Adrenal gland (tissue), 12 donors: ENCODE data around the gene SCUBE1. TPM values are rescaled to one million over a fixed set of nuclear protein-coding genes. Genes with fewer than 3 reads are reported as not detected.

Experiments used
- DNase-seq, 7 donors: peaks; one replicate each; pipeline ENCODE4 v3.0.0-alpha.2; 2019 to 2020
- H3K27ac ChIP-seq, 5 donors: fragments of 200-600 bp; sonication (generic) in 4 of 5; 1 replicate in 3 of 5; 2 replicates in 2 of 5; pipeline versions ENCODE4 v1.5.1 to v1.8.0; 2016 to 2020; ENCODE audit warnings: mild to moderate bottlenecking in 1 of 5
- H3K27me3 ChIP-seq: fragments of 200-600 bp; 2 replicates; pipeline ENCODE4 v1.8.0; 2021
- H3K36me3 ChIP-seq, 2 donors: fragments of 200-600 bp; replicated peaks in 1 of 2; 1 replicate in 1 of 2; 2 replicates in 1 of 2; pipeline versions ENCODE4 v1.5.1 to v1.8.0; 2018 to 2022
- H3K4me1 ChIP-seq, 2 donors: fragments of 200-600 bp; replicated peaks in 1 of 2; 1 replicate in 1 of 2; 2 replicates in 1 of 2; pipeline versions ENCODE4 v1.5.1 to v1.8.0; 2018 to 2021
- H3K4me3 ChIP-seq, 4 donors: fragments of 200-600 bp; sonication (generic) in 3 of 4; one replicate each; pipeline ENCODE4 v1.5.1; 2016 to 2018
- H3K9me3 ChIP-seq, 3 donors: fragments of 200-600 bp; sonication (generic) in 1 of 3; replicated peaks in 1 of 3; 1 replicate in 2 of 3; 2 replicates in 1 of 3; pipeline versions ENCODE4 v1.5.1 to v1.8.0; 2016 to 2021
- POLR2A ChIP-seq, 2 donors: fragments of 450-650 bp; IDR thresholded peaks; one replicate each; pipeline ENCODE4 v1.6.1; 2017; ENCODE audit warnings: antibody characterized with exemption in 2 of 2, mild to moderate bottlenecking in 2 of 2, moderate library complexity in 1 of 2
- WGBS, 4 donors: extraction: QIAGEN DNeasy Blood & Tissue Kit in 2 of 4; methylation state at CpG; one replicate each; pipeline versions ENCODE4 v1.1.5 to v1.1.7; 2013 to 2017; 5-methylcytosine and 5-hydroxymethylcytosine counted together
- intact Hi-C, 2 donors: fragments of 100-400 bp; cut with DNase I; formaldehyde crosslinking; loops; one replicate each; pipeline versions ENCODE4 v1.14.1 to v1.15.0; 2022 to 2023
- polyA plus RNA-seq, 3 donors: library from polyadenylated mRNA; stranded (reverse); fragments of 200-250 nt in 2 of 3; fragments of 350-450 nt in 1 of 3; fragmentation: Illumina TruSeq in 1 of 3; extraction: RNeasy Lipid Tissue Mini Kit (QIAGEN cat#74804) in 1 of 3; gene quantifications; one replicate each; pipeline ENCODE4 v1.2.3, GENCODE V29; 2013 to 2014
- total RNA-seq, 9 donors: library from RNA; depleted of rRNA in 4 of 9; stranded (reverse); fragments of >200 nt in 4 of 9; fragments of 120-200 nt in 1 of 9; fragmentation: NEBNext Ultra II Directional in 1 of 9; extraction: Animal tissue kit (Norgen Biotek cat#: 25700) in 1 of 9; gene quantifications; one replicate each; pipeline versions ENCODE4 v1.1.0 to v1.2.4, GENCODE V29; 2013 to 2023
- TF ChIP-seq, protein P1 (sequence below), 6 experiments: fragments of 450-650 bp in 4 of 6; fragments of 200-600 bp in 2 of 6; sonication (generic) in 1 of 6; IDR thresholded peaks; 1 replicate in 5 of 6; 2 replicates in 1 of 6; pipeline versions ENCODE4 v1.5.1 to v1.8.0; 2016 to 2021; ENCODE audit warnings: antibody characterized with exemption in 6 of 6, mild to moderate bottlenecking in 2 of 6, moderate library complexity in 1 of 6
- donor health status: healthy with polysubstance abuse.
- donor health status: Bipolar disorder and iron deficiency.
- donor health status: DM: yes; HTN: yes; CAD: no.
- donor health status: DM: no; HTN: no; CAD: no.
- donor health status: DM: no; HTN: no; CAD: no.
- donor health status: DM: yes; HTN: yes; CAD: no.

Gene SCUBE1
- total and polyA plus RNA-seq, 12 donors = 1.4 to 34.0 (median 8.8) TPM

DNA sequence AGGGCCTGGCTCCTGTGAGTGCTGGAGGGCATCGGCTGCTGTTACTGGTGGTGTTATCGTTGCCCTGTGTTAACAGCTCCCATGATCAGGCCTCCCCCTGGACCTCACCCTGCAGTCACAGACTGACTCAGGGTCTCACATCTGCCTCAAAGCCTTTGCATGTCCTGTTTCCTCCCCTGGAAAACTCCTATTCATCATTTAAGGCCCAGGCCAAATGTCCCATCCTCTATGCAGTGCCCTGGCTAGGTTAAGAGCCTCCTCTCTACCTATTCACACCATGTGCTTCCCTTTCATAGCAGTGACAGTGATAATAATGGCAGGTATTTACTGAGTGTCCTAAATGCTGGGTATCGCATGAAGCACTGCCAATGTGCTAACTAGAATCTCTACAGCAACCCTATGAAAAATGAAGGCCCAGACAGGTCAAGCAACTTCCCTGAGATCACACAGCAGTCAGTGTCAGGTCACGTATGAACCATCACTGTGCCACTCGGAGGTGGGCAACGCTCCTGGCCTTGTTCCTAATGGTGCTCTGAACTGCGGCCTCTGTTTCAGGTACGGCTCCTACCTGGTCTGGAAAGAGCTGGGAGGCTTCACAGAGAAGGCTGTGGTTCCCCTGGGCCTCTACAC lies 182.6 kb downstream of the SCUBE1 start:
- no peaks in the 10 kb centered on the region for H3K27me3 ChIP-seq
- no peak overlapping the region for H3K27ac ChIP-seq
- intact Hi-C loops = no loop called here
- WGBS, 4 donors = 80 to 96% (median 94%) methylated on average over 3 to 8 of the region's 8 CpGs
- H3K4me3 ChIP-seq = no peak overlapping the region
- no peak for DNase-seq
- H3K9me3 ChIP-seq = no peaks in the 10 kb centered on the region
- peaks cover 0 to 6% of the 10 kb centered on the region in 2 donors for H3K36me3 ChIP-seq
- peaks cover 4 to 16% of the 10 kb centered on the region in 2 donors for H3K4me1 ChIP-seq
- TF ChIP-seq POLR2A (IDR thresholded peaks at IDR 0.05) = no peak
- TF ChIP-seq, protein P1, sequence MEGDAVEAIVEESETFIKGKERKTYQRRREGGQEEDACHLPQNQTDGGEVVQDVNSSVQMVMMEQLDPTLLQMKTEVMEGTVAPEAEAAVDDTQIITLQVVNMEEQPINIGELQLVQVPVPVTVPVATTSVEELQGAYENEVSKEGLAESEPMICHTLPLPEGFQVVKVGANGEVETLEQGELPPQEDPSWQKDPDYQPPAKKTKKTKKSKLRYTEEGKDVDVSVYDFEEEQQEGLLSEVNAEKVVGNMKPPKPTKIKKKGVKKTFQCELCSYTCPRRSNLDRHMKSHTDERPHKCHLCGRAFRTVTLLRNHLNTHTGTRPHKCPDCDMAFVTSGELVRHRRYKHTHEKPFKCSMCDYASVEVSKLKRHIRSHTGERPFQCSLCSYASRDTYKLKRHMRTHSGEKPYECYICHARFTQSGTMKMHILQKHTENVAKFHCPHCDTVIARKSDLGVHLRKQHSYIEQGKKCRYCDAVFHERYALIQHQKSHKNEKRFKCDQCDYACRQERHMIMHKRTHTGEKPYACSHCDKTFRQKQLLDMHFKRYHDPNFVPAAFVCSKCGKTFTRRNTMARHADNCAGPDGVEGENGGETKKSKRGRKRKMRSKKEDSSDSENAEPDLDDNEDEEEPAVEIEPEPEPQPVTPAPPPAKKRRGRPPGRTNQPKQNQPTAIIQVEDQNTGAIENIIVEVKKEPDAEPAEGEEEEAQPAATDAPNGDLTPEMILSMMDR (IDR thresholded peaks at IDR 0.05) = no peak

DNA sequence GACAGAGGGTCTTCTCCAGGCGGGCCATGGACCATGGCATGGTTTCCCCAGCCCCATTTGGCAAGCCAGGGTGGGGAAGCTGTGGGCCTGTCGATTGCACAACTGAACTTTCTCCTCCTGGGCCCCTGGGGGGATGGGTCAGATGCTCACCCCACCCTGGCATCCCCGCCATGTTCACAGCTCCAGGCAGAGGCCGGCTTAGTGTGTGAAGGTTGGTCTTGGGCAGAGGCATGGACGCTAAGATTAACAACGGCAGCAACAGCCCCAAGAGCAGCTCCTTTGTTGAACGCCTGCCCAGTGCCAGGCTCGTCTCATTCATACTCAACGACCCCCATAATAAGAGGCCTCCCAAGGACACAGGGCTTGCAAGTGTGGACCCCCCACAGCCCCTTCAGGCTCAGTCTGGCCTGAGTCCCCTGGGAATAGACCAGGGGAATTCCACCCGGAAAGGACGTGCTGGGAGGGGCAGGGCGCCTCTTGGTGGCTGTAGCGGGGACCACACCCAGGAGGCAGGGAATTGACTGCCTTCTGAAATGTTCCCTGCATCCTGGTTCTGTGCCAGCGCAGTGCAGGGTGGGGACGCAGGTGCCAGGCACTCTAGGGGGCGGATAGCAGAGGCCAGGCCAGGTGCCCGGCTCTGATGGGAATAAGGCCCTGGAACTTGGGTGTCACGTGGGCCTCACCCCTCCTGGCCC lies 183.5 kb downstream of the SCUBE1 start:
- peaks cover 0 to 6% of the 10 kb centered on the region in 2 donors for H3K36me3 ChIP-seq
- whole genome bisulfite sequencing, 4 donors = 68 to 73% (median 72%) methylated on average over 5 to 18 of the region's 18 CpGs
- H3K27me3 ChIP-seq = no peaks in the 10 kb centered on the region
- H3K4me1 ChIP-seq = peaks cover 4 to 15% of the 10 kb centered on the region in 2 donors
- DNase-seq = peak in 1 of 7 donors; percentile 23
- no peak overlapping the region for H3K4me3 ChIP-seq
- no peak for TF ChIP-seq POLR2A (IDR thresholded peaks at IDR 0.05)
- TF ChIP-seq, protein P1 (IDR thresholded peaks at IDR 0.05) = peak in 1 of 6 experiments; percentile 17
- H3K27ac ChIP-seq = no peak overlapping the region
- intact Hi-C loops = no loop called here
- no peaks in the 10 kb centered on the region for H3K9me3 ChIP-seq

GRCh38 chr22:43158778-43159483 lies 184.2 kb downstream of the SCUBE1 start:
- no peaks in the 10 kb centered on the region for H3K27me3 ChIP-seq
- H3K4me1 ChIP-seq = peaks cover 4 to 9% of the 10 kb centered on the region in 2 donors
- H3K36me3 ChIP-seq = peaks cover 0 to 6% of the 10 kb centered on the region in 2 donors
- no peak for DNase-seq
- TF ChIP-seq, protein P1 (IDR thresholded peaks at IDR 0.05) = no peak
- TF ChIP-seq POLR2A (IDR thresholded peaks at IDR 0.05) = no peak
- WGBS, 4 donors = 80 to 88% (median 82%) methylated on average over 12 to 24 of the region's 24 CpGs
- no peak overlapping the region for H3K4me3 ChIP-seq
- intact Hi-C loops = no loop called here
- no peaks in the 10 kb centered on the region for H3K9me3 ChIP-seq
- no peak overlapping the region for H3K27ac ChIP-seq

DNA sequence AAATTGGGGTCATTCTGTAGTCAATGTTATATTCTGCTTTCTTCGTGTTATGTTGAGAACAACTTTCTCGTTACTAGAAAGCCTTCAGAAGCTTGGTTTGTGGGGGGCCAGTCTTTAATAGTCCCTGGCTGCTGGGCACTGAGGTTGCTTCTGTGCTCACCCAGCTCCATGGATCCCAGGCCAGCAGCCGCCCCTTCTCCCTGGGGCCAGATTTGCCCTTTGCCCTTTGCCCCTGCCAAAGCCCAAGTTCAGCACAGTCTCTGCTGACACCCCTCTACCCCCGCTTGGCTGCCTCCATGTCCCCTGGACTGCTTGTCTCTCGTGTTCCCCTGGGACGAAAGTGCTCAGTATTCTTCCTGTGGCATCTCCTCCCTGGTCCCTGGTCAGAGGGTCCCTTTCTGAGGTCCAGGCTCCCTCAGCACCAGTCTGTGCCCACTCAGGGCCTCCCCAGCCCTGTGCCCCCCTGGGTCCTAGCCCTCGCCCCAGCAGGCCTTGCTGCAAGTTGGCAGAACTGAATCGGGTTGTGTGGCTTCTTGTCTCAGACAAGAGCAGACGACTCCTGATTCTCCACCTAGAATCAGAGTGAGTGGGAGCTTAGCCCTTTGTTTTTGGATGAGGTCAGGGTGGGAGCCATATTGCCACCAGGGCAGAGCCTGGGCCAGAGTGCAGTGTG lies 185.2 kb downstream of the SCUBE1 start:
- DNase-seq = no peak
- H3K27ac ChIP-seq = no peak overlapping the region
- no peaks in the 10 kb centered on the region for H3K4me1 ChIP-seq
- TF ChIP-seq POLR2A (IDR thresholded peaks at IDR 0.05) = no peak
- TF ChIP-seq, protein P1 (IDR thresholded peaks at IDR 0.05) = no peak
- intact Hi-C loops = no loop called here
- H3K9me3 ChIP-seq = no peaks in the 10 kb centered on the region
- H3K27me3 ChIP-seq = no peaks in the 10 kb centered on the region
- H3K4me3 ChIP-seq = no peak overlapping the region
- H3K36me3 ChIP-seq = peaks cover 0 to 6% of the 10 kb centered on the region in 2 donors
- 80 to 85% (median 81%) methylated on average over 7 to 9 of the region's 9 CpGs for whole genome bisulfite sequencing, 4 donors
